Stimulated activated CD4-positive, alpha-beta T cell treated with anti-CD3 and anti-CD28 coated beads, Interleukin-15, amount 100 ng/mL, for 1 hour (primary cell): ENCODE results near the gene AKR1B15.
"Not testable (repeated sequence)": the region's sequence is repeated elsewhere in the genome, so short reads cannot be mapped to it uniquely, and the experiment has no call there.

Experiments used
- DNase-seq, 2 donors: peaks; one replicate each; pipeline ENCODE4 v3.0.0-alpha.2; 2020; ENCODE audit warnings: low read depth in 1 of 2, low spot score in 1 of 2

The AKR1B15 gene

GRCh38 chr7:134532180-134532953, 16.5 kb upstream of the AKR1B15 start:
- no peak for DNase-seq

DNA sequence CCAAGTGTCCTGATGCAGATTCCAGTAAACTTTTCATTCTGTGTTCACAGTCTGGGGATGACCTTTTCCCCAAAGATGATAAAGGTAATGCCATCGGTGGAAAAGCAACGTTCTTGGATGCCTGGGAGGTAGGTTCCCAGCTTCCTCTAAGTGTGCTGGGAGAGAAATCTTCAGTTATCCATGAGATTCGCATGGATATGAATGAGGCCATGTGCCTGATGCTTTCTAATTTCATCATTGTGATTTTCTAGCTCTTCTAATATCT, 16.0 kb upstream of the AKR1B15 start:
- no peak for DNase-seq

- no peak for DNase-seq
Measured at GRCh38 chr7:134533288-134533771, 15.6 kb upstream of the AKR1B15 start.

DNA sequence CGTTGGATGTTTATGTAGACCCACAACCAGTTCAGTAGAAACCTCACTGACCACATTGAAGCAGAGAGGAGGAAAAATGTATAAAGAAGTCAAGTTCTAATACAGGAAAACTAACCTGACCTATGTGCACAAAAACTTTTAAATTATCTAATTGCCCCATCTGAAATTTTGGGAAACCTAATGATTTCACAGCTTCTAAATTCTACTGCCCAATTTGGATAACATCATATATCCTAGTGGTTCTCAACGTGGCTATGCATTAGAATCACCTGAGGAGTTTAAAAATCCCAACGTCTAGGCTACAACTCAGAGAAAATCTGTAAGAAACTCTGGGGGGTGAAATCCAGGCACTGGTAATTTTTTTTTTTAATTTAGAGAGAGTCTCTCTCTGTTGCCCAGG, 14.3 kb upstream of the AKR1B15 start:
- no peak for DNase-seq

DNA sequence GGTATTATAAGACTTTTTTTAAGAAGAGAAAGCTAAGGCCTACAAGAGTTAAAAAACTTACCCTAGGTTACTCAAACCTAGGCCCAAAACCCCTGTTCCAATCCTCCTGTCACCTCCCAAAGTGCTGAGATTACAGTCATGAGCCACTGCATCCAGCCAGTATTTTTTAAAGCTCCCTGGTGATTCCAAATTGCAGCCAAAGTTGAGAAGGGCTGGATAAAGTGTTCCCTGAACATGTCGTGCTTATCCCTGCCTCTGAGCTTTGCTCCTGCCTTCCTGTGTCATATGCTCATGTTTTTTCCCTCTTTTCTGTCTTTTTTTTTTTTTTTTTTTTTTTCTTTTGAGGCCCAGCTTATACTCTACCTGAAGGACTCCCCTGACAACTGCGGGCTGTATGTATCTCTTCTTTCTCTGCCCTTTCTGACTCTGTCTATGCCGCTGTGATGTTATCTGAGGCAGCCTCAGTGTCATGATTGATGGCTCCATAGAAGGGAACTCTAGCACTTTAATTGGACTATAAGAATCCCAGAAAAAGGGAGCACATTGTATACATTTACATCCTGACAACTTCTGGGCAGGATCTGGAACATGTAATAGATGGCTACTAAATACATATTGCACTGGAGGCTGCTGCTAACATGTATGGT, 13.5 kb upstream of the AKR1B15 start:
- no peak for DNase-seq

GRCh38 chr7:134535919-134536299, 13.0 kb upstream of the AKR1B15 start:
- no peak for DNase-seq

- DNase-seq: not testable (repeated sequence)
Measured at GRCh38 chr7:134536558-134536957, 12.4 kb upstream of the AKR1B15 start.

GRCh38 chr7:134537273-134537781, 11.6 kb upstream of the AKR1B15 start:
- DNase-seq: not testable (repeated sequence)

GRCh38 chr7:134539380-134540004, 9.4 kb upstream of the AKR1B15 start:
- no peak for DNase-seq

GRCh38 chr7:134541501-134542194, 7.3 kb upstream of the AKR1B15 start:
- not testable (repeated sequence) for DNase-seq

DNA sequence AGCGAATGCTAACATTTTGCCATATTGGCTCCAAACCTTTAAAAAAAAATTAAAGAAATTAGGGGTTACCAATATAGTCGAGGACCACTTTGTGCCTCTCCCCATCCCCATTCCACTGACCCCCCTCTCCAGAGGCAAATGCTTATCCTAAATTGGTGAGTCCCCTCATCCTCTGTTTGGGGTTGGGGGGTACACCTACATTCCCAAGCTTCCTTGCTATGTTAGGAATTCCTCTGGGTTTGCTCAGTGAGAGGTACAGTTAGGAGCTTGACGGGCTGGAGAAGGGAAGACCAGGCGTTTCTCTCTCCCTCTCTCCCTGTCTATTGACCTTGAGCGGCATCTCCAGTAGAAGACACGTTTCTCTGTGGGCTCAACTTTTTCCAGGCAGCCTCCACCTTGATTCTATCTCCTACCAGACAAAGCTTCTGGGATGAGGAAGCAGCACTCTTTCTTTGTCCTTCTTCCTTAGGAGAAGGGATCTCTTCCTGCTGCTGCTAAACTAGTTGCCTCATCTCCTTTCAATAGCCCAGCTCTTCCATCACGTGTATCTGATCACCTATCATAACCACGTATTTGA, 6.6 kb upstream of the AKR1B15 start:
- no peak for DNase-seq

- no peak for DNase-seq
Measured at GRCh38 chr7:134545380-134545779, 3.5 kb upstream of the AKR1B15 start.

GRCh38 chr7:134545918-134546317, 3.0 kb upstream of the AKR1B15 start:
- DNase-seq: no peak

DNA sequence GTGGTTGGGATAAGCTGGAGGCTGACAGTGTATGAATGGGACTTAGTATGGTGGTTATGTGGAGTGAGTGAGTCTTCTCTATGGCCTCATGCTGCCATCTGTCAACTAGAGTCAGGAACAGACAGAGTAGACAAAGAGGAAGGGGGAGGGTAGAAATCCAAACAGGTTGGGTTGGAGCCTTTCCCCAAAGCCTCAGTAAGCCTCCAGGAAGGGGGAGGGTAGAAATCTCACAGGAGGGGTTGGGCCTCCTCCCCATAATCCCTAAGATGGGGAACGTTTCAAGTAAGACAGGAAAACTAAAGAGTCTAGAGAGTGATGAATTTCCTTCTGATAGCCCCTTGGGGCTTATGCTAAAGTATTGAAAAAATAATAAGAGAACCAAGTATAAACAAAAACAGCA, 2.0 kb upstream of the AKR1B15 start:
- DNase-seq: no peak

DNA sequence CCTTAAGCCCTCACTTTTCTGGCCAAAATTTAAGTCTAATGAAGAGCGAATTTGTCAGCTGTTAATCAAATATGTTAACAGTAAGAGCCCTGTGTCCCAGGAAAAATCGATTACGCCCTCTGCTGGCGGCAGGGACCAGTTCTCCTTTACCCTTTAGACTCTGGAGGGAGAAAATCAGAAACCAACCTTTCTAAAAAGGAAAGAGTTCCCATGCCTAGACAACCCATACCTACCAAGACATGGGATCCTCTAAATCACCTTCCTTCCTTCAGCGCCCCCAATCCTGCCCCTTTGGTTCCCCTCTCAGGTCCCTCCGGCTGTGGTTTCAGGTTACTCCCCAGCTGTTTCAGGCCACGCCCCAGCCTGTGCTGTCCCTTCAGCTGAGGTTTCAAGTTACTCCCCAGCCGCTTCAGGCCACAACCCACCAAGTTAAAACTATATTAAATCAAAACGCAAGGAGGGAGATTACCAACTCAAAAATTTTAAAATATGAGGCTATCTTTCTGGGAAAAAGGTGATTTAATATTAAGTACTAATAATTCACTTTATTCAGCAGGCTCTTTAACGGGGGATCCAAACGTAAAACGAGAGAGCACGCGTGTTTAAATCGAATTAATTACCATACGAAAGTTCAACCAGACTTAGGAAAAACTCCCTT, 1.4 kb upstream of the AKR1B15 start:
- peak; percentile 23 to 49 for DNase-seq

DNA sequence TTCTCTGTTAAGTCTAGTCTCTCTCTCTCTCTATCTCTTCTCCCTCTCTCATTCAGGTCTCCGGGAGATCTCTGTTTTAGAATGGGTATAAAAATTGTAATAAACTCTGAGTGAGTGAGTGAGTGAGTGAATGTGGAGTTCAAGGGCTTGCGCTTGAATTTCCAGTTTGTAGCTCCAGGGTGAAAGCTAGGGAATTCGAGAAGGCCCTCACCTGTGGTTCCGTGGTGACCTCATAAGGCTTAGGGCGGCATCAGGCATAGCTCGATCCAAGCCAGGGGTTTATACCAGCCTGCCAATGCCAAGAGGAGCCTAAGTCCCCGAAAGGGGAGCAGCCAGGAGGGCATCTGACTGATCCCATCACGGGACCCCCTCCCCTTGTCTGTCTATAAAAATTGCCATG, 456 bp downstream of the AKR1B15 start:
- DNase-seq: no peak

DNA sequence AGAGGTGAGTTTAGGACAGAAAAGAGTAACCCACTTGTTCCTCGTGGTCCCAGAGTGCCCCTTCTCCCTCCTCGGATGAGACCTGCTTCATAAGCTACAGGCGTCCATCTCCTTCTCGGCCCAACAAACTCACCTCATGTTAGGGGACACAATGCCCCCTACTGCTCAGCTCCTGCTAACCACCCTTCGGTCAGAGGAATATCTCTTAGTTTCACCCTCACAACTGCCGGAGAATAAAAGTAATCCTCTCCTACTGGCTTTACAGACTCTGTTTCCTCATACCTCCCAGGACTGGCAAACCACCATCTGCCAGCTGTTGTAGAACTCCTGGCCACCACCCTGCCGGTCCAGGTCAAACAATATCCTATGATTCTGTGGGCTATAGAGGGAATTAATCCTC, 3.2 kb downstream of the AKR1B15 start:
- DNase-seq: no peak

GRCh38 chr7:134553976-134554375, 5.1 kb downstream of the AKR1B15 start:
- no peak for DNase-seq

- DNase-seq: no peak
Measured at GRCh38 chr7:134554417-134554966, 5.6 kb downstream of the AKR1B15 start.

DNA sequence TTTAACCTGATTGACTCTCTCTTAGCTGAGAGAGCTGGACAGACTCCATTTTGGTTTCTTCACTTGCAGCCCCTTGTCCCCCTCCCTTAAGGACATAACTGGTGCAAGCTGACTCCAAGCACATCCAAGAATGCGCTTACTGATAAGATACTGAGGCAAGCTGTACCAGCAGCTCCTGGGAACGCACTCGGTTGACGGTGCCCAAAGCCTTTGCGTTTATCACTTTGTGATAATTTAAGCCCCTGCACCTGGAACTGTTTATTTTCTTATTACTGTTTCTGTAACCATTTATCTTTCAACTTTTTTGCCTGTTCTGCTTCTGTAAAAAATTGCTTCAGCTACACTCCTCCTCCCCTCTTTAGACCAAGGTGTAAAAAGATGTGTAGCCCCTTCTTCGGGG, 8.5 kb downstream of the AKR1B15 start:
- DNase-seq: no peak
